ENCODE measurements around the gene LHFPL3. TPM values are rescaled to one million over a fixed set of nuclear protein-coding genes. Genes with fewer than 3 reads are reported as not detected.

The LHFPL3 gene
- total RNA-seq, 1 experiment from 2014 or later: not detected

GRCh38 chr7:104814126-104814525 is 485.7 kb downstream of the LHFPL3 start:
- Histone ChIP-seq H3K27ac (ENCODE audit: low read depth, low read length) (no peak overlapping the region), H3K4me2 (ENCODE audit: low read length) (no peak overlapping the region), H3K9me2 (ENCODE audit: insufficient read depth) (no peaks in the 10 kb centered on the region), H3K4me1 (ENCODE audit: control insufficient read depth in 1 of 2, insufficient read depth in 2 of 2, low read length in 2 of 2) (no peaks in the 10 kb centered on the region), H3K27me3 (ENCODE audit: insufficient read depth, low read length) (peaks cover 71% of the 10 kb centered on the region), H3K4me3 (replicated peaks in 1 of 2; ENCODE audit: low read depth in 1 of 2, low read length in 2 of 2) (no peak overlapping the region), H3K79me2 (ENCODE audit: insufficient read depth, low read length) (no peaks in the 10 kb centered on the region), H4K20me1 (ENCODE audit: insufficient read depth) (no peaks in the 10 kb centered on the region), H3K9me3 (ENCODE audit: control insufficient read depth in 1 of 2, insufficient read depth in 1 of 2, low read depth in 1 of 2, low read length in 2 of 2) (no peaks in the 10 kb centered on the region), H2AFZ (ENCODE audit: low read depth, low read length, poor library complexity, severe bottlenecking) (no peak overlapping the region), H3K36me3 (ENCODE audit: control insufficient read depth in 1 of 2, insufficient read depth in 2 of 2, low read length in 2 of 2) (no peaks in the 10 kb centered on the region), H3K9ac (ENCODE audit: low read length) (no peak overlapping the region)
- POLR2A ChIA-PET: no interaction called here
- intact Hi-C loops (cut with micrococcal nuclease): no loop called here
- DNase-seq (ENCODE audit: low read depth, low spot score) (no peak), ATAC-seq (no peak)
- RAD21 ChIA-PET (ENCODE audit: low non-redundant PET in 1 of 2, low total read pairs in 2 of 2, uncharacterized antibody in 2 of 2, unreplicated experiment in 2 of 2): no interaction called here
- TF ChIP-seq ZNF274 (IDR thresholded peaks at IDR 0.05; ENCODE audit: low read depth, low read length) (no peak), CEBPB (IDR thresholded peaks at IDR 0.05; ENCODE audit: low read depth) (no peak), RAD21 (IDR thresholded peaks at IDR 0.05; ENCODE audit: low read depth) (no peak), YY1 (IDR thresholded peaks at IDR 0.05; ENCODE audit: extremely low read depth, insufficient replicate concordance, low read depth, low read length) (no peak)
- CTCF ChIA-PET: no interaction called here
- BruUV-seq (replicated peaks): no TSS peak

- TF ChIP-seq RAD21 (IDR thresholded peaks at IDR 0.05; ENCODE audit: low read depth) (no peak), YY1 (IDR thresholded peaks at IDR 0.05; ENCODE audit: extremely low read depth, insufficient replicate concordance, low read depth, low read length) (no peak), POLR2AphosphoS5 (IDR thresholded peaks at IDR 0.05; ENCODE audit: low read depth, low read length) (no peak), SP1 (IDR thresholded peaks at IDR 0.05; ENCODE audit: low read depth) (no peak), EGR1 (IDR thresholded peaks at IDR 0.05; ENCODE audit: low read depth) (no peak)
- BruUV-seq (replicated peaks): no TSS peak
- Histone ChIP-seq H2AFZ (ENCODE audit: low read depth, low read length, poor library complexity, severe bottlenecking) (no peak overlapping the region), H4K20me1 (ENCODE audit: insufficient read depth) (no peaks in the 10 kb centered on the region), H3K4me3 (replicated peaks in 1 of 2; ENCODE audit: low read depth in 1 of 2, low read length in 2 of 2) (no peak overlapping the region), H3K9me2 (ENCODE audit: insufficient read depth) (no peaks in the 10 kb centered on the region), H3K79me2 (ENCODE audit: insufficient read depth, low read length) (no peaks in the 10 kb centered on the region), H3K36me3 (ENCODE audit: control insufficient read depth in 1 of 2, insufficient read depth in 2 of 2, low read length in 2 of 2) (no peaks in the 10 kb centered on the region), H3K9me3 (ENCODE audit: control insufficient read depth in 1 of 2, insufficient read depth in 1 of 2, low read depth in 1 of 2, low read length in 2 of 2) (no peaks in the 10 kb centered on the region), H3K9ac (ENCODE audit: low read length) (no peak overlapping the region), H3K4me1 (ENCODE audit: control insufficient read depth in 1 of 2, insufficient read depth in 2 of 2, low read length in 2 of 2) (no peaks in the 10 kb centered on the region), H3K27ac (ENCODE audit: low read depth, low read length) (no peak overlapping the region), H3K4me2 (ENCODE audit: low read length) (no peak overlapping the region), H3K27me3 (ENCODE audit: insufficient read depth, low read length) (peaks cover 74% of the 10 kb centered on the region)
- ChIA-PET RAD21 (ENCODE audit: low non-redundant PET in 1 of 2, low total read pairs in 2 of 2, uncharacterized antibody in 2 of 2, unreplicated experiment in 2 of 2) (no interaction called here), CTCF (no interaction called here), POLR2A (no interaction called here)
- DNase-seq (ENCODE audit: low read depth, low spot score): no peak
- no peak for ATAC-seq
- intact Hi-C loops (cut with micrococcal nuclease): no loop called here
Measured at GRCh38 chr7:104814671-104815400, 486.4 kb downstream of the LHFPL3 start.
